Fibroblast of villous mesenchyme (primary cell): Measurements from ENCODE around the gene TMEM151B. TPM values are rescaled to one million over a fixed set of nuclear protein-coding genes. Genes with fewer than 3 reads are reported as not detected.
A peak's percentile ranks its signal among the peaks of the same experiment; 100 is the strongest.
"Not testable (repeated sequence)": the region's sequence is repeated elsewhere in the genome, so short reads cannot be mapped to it uniquely, and the experiment has no call there.

Source experiments
- DNase-seq: peaks from one replicate; pipeline ENCODE4 v3.0.0-alpha.2; 2010; ENCODE audit warnings: low read depth
- H3K4me3 ChIP-seq: 2 replicates; pipeline ENCODE4 v1.5.1; 2011; ENCODE audit warnings: low read depth, mild to moderate bottlenecking, low read length
- total RNA-seq: library from RNA; depleted of rRNA; stranded (reverse); fragments of >200 nt; gene quantifications from 2 replicates; pipeline ENCODE4 v1.2.3, GENCODE V29; 2012
- TF ChIP-seq, protein P1 (sequence below): IDR thresholded peaks from 2 replicates; pipeline ENCODE4 v1.5.1; 2012; ENCODE audit warnings: low read depth, mild to moderate bottlenecking, low read length; ENCODE audit not compliant: insufficient read depth

TMEM151B gene
- total RNA-seq, 1 donor: not detected

DNA sequence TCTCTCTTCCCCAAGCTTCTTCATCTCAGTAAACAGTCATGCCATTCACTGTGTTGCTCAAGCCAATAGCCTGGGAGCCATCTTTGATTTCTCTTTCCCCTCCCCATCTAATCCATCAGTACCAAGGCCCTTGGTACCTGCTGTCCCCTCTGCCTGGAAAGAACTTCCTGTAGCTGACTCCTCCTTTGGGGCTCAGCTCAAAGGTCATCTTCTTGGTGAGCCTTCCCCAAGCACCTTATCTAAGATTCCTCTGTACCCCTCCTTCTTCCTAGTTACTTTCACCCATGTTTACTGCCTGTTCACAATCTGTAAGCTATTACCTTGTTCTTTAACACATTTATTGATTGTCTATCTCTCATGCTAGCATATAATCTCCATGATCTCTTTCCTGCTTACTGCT, 39.4 kb downstream of the TMEM151B start:
- no peak overlapping the region for H3K4me3 ChIP-seq
- TF ChIP-seq, protein P1, sequence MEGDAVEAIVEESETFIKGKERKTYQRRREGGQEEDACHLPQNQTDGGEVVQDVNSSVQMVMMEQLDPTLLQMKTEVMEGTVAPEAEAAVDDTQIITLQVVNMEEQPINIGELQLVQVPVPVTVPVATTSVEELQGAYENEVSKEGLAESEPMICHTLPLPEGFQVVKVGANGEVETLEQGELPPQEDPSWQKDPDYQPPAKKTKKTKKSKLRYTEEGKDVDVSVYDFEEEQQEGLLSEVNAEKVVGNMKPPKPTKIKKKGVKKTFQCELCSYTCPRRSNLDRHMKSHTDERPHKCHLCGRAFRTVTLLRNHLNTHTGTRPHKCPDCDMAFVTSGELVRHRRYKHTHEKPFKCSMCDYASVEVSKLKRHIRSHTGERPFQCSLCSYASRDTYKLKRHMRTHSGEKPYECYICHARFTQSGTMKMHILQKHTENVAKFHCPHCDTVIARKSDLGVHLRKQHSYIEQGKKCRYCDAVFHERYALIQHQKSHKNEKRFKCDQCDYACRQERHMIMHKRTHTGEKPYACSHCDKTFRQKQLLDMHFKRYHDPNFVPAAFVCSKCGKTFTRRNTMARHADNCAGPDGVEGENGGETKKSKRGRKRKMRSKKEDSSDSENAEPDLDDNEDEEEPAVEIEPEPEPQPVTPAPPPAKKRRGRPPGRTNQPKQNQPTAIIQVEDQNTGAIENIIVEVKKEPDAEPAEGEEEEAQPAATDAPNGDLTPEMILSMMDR: no peak
- no peak for DNase-seq

DNA sequence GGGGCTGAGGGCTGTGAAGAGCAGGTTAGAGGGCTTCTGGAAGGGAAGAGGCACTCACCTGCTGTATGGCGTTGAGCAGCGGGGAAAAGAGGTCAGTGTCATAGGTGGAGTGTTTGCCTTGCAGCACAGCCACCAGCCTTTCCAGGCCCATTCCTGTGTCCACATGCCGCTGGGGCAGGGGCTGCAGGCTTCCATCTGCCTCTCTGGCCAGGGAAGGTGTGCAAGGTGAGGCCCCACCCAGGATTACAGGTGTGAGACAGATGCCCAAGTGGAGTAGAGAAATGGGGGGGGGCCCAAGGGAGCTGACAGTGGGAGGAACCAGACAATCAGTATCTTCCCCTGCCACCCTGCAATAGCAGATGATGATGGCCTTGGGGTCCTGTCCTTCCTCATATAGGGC, 40.0 kb downstream of the TMEM151B start:
- DNase-seq: no peak
- TF ChIP-seq, protein P1: no peak
- no peak overlapping the region for H3K4me3 ChIP-seq

DNA sequence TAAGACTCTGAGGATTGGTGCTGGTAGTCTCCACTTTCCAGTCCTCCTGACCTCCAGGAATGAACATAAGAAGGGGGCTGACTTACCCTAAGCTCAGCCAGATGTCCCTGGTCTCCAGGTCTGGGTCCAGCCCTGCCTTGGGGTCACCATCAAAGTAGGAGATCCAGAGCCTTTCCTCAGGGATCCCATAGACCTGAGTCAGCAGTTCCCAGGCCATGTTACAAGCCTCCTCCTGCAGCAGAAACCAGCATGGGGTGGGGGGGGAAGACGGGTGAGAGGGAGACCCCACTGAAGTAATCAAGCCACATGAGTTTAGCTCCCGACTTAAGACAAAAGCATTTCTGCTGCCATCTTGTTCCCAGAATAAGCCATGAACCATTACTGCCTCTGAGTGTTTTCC, 41.1 kb downstream of the TMEM151B start:
- no peak overlapping the region for H3K4me3 ChIP-seq
- DNase-seq: no peak
- TF ChIP-seq, protein P1: no peak

DNA sequence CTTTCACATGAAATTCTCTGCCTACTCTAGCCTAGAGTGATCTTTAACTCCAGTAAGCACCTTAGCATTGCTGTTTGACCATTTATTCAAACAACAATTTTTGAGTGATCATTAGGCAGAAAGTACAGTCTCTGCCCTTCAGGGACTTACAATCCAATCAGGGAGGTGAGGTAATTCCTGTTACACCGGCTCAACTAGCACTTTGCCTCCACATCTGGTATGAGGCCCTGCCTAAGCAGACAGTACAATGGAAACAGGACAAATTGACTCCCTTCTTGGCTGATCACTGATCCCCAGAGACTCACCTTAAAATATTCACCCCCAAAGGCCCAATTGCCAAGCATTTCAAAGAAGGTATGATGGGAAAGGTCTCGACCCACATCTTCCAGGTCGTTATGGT, 41.5 kb downstream of the TMEM151B start:
- TF ChIP-seq, protein P1: no peak
- no peak for DNase-seq

DNA sequence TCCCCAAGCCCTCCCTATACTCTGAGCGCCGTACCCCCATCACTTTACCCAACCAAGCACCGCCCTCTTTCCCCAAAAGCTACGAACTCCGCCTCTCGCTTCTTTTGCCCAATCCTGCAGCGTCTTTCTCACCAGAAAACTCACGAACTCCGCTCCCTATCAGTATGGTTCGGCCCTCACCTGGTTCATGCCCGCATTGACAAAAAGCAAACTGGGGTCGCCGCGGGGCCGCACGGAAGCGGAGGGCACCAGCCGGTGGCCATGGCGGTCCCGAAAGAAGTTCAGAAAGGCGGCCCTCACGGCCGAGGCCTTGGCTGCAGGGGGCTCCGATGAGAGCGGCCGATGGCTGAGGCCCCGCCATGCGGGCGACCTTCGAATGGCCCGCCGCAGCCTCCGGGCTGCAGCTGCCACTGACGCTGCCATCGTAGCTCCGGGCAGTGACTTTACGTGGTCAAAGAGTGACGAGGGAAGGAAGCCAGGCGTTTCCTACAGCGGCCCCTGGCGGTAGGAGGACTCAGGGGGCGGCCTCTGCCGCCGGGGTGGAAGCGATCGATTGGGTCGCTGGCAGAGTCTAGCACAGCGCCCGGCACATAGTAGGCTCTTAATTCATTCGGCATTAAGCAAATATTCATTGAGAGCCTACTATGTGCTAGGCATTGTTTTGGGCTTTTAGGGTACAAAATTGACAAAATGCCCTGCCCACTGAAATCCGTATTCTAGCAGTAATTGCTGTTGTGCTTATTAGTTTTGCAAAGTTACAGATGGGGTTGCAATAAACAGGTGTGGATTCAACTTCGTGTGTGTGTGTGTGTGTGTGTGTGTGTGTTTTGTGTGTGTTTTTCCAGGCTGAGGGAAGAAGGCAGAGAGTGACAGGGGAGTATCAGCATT, 42.9 kb downstream of the TMEM151B start, which contains the start of gene AARS2:
TSS of gene AARS2 (minus strand) at position 447 of the 888 bp plus-strand sequence. CDS start at position 423, 24 bp downstream.
- DNase-seq: peak; percentile 82
- H3K4me3 ChIP-seq: peak within 1 kb of the TSS; percentile 90
- TF ChIP-seq, protein P1: peak; percentile 98

More for the DNA sequence above, 41.5 kb downstream of the TMEM151B start:
- no peak overlapping the region for H3K4me3 ChIP-seq

DNA sequence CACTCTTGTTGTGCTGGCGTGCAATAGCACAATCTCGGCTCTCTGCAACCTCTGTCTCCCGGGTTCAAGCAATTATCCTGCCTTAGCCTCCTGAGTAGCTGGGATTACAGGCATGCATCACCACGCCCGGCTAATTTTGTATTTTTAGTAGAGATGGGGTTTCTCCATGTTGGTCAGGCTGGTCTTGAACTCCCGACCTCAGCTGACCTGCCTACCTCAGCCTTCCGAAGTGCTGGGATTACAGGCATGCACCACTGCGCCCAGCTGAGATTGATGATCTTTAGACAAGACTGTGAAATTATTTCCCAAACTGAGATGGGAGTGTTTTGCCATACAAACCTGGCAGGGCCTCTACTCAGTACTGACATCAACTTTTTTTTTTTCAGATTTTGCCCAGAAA, 44.4 kb downstream of the TMEM151B start:
- H3K4me3 ChIP-seq, DNase-seq: not testable (repeated sequence)

DNA sequence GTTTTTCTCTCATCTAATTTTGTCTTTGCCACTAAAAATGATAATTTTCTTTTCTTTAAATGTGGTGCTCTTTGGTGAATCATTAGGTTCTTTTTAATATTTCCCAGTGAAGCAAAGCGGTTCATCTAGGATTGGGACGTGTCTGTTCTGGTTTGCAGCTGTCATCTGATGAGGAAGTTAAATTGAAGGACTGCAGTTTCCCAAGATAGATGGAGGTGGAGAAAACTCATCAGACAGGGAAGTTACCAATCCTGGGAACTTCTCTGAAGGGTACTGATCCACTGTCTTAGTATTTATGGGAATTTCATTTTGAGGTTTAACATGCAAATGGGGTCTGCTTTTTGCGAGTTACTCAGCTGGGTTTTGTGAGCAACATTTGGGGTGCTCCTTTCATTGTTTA, 45.3 kb downstream of the TMEM151B start:
- no peak for DNase-seq
- H3K4me3 ChIP-seq: no peak overlapping the region
- TF ChIP-seq, protein P1: no peak
